Fibroblast of lung (primary cell): Measurements from ENCODE around the gene NOC4L.

Source experiments
- CTCF ChIP-seq, 2 donors: IDR thresholded peaks in 1 of 2; conservative IDR thresholded peaks in 1 of 2; 1 replicate in 1 of 2; 2 replicates in 1 of 2; pipeline ENCODE4 v1.5.1; 2011 to 2012; ENCODE audit warnings: low read length in 2 of 2, control low read depth in 1 of 2, inconsistent platforms in 1 of 2, low read depth in 1 of 2, mild to moderate bottlenecking in 1 of 2
- EZH2 ChIP-seq: IDR thresholded peaks from 2 replicates; pipeline ENCODE4 v1.5.1; 2012; ENCODE audit warnings: low read length, control low read depth, mild to moderate bottlenecking; ENCODE audit errors: missing control alignments

GRCh38 chr12:132148368-132149045 is 4.2 kb downstream of the NOC4L start:
- TF ChIP-seq CTCF (conservative IDR thresholded peaks at IDR 0.05 in 1 of 2, IDR thresholded peaks at IDR 0.05 in 1 of 2; ENCODE audit: low read depth in 1 of 2, low read length in 2 of 2) (no peak), EZH2 (no peak)
